ENCODE measurements around the gene CPNE5. TPM values are rescaled to one million over a fixed set of nuclear protein-coding genes. Genes with fewer than 3 reads are reported as not detected.
"Not testable (repeated sequence)": the region's sequence is repeated elsewhere in the genome, so short reads cannot be mapped to it uniquely, and the experiment has no call there.

The CPNE5 gene
- total RNA-seq, 1 donor from 2014 or later = 0.15 TPM

- no peak for DNase-seq (ENCODE audit: low read depth)
Measured at GRCh38 chr6:36728289-36729160, 110.7 kb downstream of the CPNE5 start.

GRCh38 chr6:36727505-36728021, 111.7 kb downstream of the CPNE5 start:
- DNase-seq (ENCODE audit: low read depth) = peak; percentile 28

GRCh38 chr6:36725581-36725980, 113.7 kb downstream of the CPNE5 start:
- no peak for DNase-seq (ENCODE audit: low read depth)

- peak; percentile 61 for DNase-seq (ENCODE audit: low read depth)
Measured at GRCh38 chr6:36724514-36725390, 114.5 kb downstream of the CPNE5 start.

GRCh38 chr6:36723992-36724391, 115.3 kb downstream of the CPNE5 start:
- DNase-seq (ENCODE audit: low read depth) = not testable (repeated sequence)

- DNase-seq (ENCODE audit: low read depth) = no peak
Measured at GRCh38 chr6:36722879-36723278, 116.4 kb downstream of the CPNE5 start.

GRCh38 chr6:36722365-36722764, 116.9 kb downstream of the CPNE5 start:
- DNase-seq (ENCODE audit: low read depth) = no peak

- no peak for DNase-seq (ENCODE audit: low read depth)
Measured at GRCh38 chr6:36721369-36722140, 117.7 kb downstream of the CPNE5 start.

GRCh38 chr6:36720251-36721141, 118.7 kb downstream of the CPNE5 start:
- DNase-seq (ENCODE audit: low read depth) = no peak

GRCh38 chr6:36719126-36719525, 120.1 kb downstream of the CPNE5 start:
- no peak for DNase-seq (ENCODE audit: low read depth)

- no peak for DNase-seq (ENCODE audit: low read depth)
Measured at GRCh38 chr6:36718560-36718959, 120.7 kb downstream of the CPNE5 start.

GRCh38 chr6:36717871-36718540, 121.2 kb downstream of the CPNE5 start:
- no peak for DNase-seq (ENCODE audit: low read depth)

GRCh38 chr6:36717231-36717825, 121.9 kb downstream of the CPNE5 start:
- no peak for DNase-seq (ENCODE audit: low read depth)

GRCh38 chr6:36716476-36717093, 122.7 kb downstream of the CPNE5 start:
- DNase-seq (ENCODE audit: low read depth) = no peak

- no peak for DNase-seq (ENCODE audit: low read depth)
Measured at GRCh38 chr6:36715469-36715868, 123.8 kb downstream of the CPNE5 start.

- no peak for DNase-seq (ENCODE audit: low read depth)
Measured at GRCh38 chr6:36714511-36714910, 124.7 kb downstream of the CPNE5 start.

- no peak for DNase-seq (ENCODE audit: low read depth)
Measured at GRCh38 chr6:36713846-36714245, 125.4 kb downstream of the CPNE5 start.

GRCh38 chr6:36712816-36713215, 126.4 kb downstream of the CPNE5 start:
- DNase-seq (ENCODE audit: low read depth) = no peak

GRCh38 chr6:36706339-36706738, 132.9 kb downstream of the CPNE5 start:
- DNase-seq (ENCODE audit: low read depth) = no peak
